Stimulated activated naive CD8-positive, alpha-beta T cell treated with anti-CD3 and anti-CD28 coated beads, Interleukin-15, Interleukin-2, amounts not matched to agents 100 ng/mL and 50 ng/mL, for 24 hours (primary cell): ENCODE measurements around the gene DNMBP.
A peak's percentile ranks its signal among the peaks of the same experiment; 100 is the strongest.

Experiments
- H3K27ac Mint-ChIP-seq: one replicate; pipeline ENCODE4 v1.8.0; 2021; ENCODE audit warnings: mild to moderate bottlenecking, mixed read lengths
- H3K27me3 Mint-ChIP-seq: one replicate; pipeline ENCODE4 v1.8.0; 2021; ENCODE audit warnings: mixed read lengths
- H3K36me3 Mint-ChIP-seq: one replicate; pipeline ENCODE4 v1.8.0; 2021; ENCODE audit warnings: low read depth, mixed read lengths
- H3K4me1 Mint-ChIP-seq: one replicate; pipeline ENCODE4 v1.8.0; 2021; ENCODE audit warnings: low read depth, mixed read lengths
- H3K4me3 Mint-ChIP-seq: one replicate; pipeline ENCODE4 v1.8.0; 2021; ENCODE audit warnings: mild to moderate bottlenecking, mixed read lengths
- H3K9me3 Mint-ChIP-seq: one replicate; pipeline ENCODE4 v1.8.0; 2021; ENCODE audit warnings: mixed read lengths

Gene DNMBP, protein sequence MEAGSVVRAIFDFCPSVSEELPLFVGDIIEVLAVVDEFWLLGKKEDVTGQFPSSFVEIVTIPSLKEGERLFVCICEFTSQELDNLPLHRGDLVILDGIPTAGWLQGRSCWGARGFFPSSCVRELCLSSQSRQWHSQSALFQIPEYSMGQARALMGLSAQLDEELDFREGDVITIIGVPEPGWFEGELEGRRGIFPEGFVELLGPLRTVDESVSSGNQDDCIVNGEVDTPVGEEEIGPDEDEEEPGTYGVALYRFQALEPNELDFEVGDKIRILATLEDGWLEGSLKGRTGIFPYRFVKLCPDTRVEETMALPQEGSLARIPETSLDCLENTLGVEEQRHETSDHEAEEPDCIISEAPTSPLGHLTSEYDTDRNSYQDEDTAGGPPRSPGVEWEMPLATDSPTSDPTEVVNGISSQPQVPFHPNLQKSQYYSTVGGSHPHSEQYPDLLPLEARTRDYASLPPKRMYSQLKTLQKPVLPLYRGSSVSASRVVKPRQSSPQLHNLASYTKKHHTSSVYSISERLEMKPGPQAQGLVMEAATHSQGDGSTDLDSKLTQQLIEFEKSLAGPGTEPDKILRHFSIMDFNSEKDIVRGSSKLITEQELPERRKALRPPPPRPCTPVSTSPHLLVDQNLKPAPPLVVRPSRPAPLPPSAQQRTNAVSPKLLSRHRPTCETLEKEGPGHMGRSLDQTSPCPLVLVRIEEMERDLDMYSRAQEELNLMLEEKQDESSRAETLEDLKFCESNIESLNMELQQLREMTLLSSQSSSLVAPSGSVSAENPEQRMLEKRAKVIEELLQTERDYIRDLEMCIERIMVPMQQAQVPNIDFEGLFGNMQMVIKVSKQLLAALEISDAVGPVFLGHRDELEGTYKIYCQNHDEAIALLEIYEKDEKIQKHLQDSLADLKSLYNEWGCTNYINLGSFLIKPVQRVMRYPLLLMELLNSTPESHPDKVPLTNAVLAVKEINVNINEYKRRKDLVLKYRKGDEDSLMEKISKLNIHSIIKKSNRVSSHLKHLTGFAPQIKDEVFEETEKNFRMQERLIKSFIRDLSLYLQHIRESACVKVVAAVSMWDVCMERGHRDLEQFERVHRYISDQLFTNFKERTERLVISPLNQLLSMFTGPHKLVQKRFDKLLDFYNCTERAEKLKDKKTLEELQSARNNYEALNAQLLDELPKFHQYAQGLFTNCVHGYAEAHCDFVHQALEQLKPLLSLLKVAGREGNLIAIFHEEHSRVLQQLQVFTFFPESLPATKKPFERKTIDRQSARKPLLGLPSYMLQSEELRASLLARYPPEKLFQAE (N-terminal part only)

DNA sequence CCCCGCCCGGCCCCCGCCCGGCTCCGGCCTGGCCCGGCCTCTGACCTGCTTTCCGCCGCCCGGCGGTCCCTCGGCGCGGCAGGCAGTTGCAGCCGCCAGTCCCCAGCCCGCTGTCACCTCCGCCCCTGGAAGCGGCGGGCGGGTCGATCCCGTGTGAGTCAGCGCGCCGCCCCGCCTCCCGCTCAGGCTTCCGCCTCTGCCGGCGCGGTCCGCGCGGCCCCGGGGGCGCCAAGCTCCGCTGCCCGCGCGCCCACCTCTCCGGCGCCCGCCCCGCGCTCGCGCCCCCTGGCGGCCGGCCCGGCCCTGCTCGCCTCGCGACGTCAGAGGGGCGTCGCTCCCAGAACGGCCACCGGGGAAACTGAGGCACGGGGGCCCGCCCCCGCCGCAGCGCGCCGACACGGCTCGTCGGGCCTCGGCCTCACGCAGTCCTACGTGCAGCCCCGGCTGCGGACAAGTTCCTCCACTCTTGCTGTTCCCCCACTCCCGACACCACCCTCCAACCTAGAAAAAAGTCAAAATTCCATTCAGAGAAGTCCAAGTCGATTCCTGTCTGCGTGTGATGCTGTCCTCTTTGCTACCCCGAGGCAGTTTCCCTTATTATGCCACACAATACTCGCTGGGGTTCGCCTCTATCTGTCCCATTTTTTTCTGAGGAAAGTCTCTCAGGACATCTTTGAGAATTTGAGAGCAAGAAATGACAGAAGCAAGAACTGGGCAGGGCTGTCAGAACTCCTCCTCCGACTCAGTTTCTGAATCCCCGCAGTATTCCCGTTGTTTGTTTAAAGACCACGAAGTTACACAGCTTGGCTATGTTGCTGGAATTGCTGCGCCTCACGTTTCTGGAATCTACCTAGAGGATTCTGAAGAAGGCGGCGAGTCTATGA lies at the start of gene DNMBP:
Gene DNMBP (minus strand): TSS at position 155 of the 884 bp plus-strand sequence. CDS start 37,823 bp downstream, outside the sequence.
- H3K27me3 Mint-ChIP-seq: peaks cover 6% of the 10 kb centered on the region
- H3K9me3 Mint-ChIP-seq: no peaks in the 10 kb centered on the region
- no peaks in the 10 kb centered on the region for H3K36me3 Mint-ChIP-seq
- H3K4me3 Mint-ChIP-seq: peak within 1 kb of the TSS; percentile 87
- H3K27ac Mint-ChIP-seq: peak within 1 kb of the TSS; percentile 81
- H3K4me1 Mint-ChIP-seq: peaks cover 67% of the 10 kb centered on the region

DNA sequence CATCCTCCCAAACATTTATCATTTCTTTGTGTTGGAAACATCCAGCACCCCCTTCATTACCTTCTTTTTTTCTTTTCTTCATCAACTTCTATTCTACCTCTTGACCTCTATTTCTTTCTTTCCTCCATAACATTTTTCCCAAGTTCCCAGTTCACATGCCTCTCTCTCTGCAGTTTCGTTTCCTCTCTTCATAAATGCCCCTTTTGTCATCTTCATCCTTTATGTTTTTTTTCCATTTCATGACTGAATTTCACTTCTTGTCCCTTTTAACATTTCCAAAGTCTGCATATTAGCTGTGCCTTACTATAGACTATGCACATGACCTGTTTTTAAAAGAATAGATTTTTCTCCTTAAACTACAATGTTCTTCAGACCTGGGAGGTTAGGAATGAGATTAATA lies 48.2 kb upstream of the DNMBP start:
- Mint-ChIP-seq H3K4me1 (no peaks in the 10 kb centered on the region), H3K36me3 (no peaks in the 10 kb centered on the region), H3K9me3 (no peaks in the 10 kb centered on the region), H3K27ac (no peak overlapping the region), H3K27me3 (peaks cover 8% of the 10 kb centered on the region), H3K4me3 (no peak overlapping the region)

DNA sequence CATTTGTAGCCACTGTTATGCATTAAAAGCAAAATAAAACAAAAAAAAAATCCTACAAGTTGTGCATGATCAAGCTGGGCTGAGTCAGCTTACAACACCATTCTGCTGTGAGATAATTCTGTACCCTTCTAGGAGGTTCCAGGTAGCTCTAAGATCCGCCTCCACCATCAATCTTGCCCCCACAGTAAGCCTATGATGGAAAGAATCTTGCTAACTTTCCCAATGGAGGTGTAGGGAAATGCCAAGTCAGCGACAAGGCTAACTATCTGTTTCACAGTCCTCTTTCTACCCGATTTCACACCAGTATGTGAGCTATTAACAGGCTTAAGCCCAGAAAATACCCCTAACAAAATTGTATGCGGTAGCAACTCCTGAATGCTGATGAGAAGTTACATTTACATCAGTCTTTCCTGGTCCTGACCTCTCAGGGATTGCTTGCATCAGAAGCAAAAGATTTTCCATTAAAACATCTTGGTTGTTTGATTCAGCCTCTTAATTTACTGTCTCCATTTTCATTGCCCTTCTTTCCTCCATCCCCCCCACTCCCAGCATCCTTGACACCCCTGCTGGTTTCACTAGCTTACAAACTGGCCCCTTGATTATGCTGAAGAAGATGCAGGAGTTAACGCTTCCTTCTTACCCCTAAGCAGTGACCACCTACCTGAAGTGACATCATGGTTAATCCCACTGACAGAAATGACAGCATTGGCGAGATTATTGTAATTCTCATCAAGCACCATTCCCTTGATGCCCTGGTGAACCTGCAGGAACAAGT lies 44.1 kb upstream of the DNMBP start:
- no peak overlapping the region for H3K27ac Mint-ChIP-seq
- H3K27me3 Mint-ChIP-seq: peaks cover 5% of the 10 kb centered on the region
- H3K36me3 Mint-ChIP-seq: no peaks in the 10 kb centered on the region
- H3K9me3 Mint-ChIP-seq: no peaks in the 10 kb centered on the region
- no peaks in the 10 kb centered on the region for H3K4me1 Mint-ChIP-seq
- no peak overlapping the region for H3K4me3 Mint-ChIP-seq

DNA sequence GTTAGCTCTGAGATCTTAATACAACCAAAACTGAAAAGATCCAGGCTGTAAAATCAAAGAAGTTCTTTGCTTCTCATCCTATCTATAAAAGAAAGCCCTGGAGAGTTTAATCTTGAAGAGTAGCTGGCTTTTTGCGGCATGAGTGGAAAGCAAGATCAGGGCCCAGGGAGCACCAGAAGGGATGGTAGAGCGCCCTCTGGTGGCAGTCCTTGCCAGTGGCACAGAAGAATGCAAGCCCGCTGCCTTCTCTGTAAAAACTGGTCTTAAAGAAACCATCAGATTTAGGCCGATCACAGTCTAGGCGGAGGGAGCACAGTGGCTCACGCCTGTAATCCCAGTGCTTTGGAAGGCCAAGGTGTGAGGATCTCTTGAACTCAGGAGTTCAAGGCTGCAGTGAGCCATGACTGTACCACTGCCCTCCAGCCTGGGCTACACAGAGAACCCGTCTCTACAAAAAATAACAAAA lies 36.3 kb upstream of the DNMBP start:
- H3K36me3 Mint-ChIP-seq: no peaks in the 10 kb centered on the region
- no peak overlapping the region for H3K27ac Mint-ChIP-seq
- H3K4me1 Mint-ChIP-seq: no peaks in the 10 kb centered on the region
- H3K9me3 Mint-ChIP-seq: no peaks in the 10 kb centered on the region
- H3K27me3 Mint-ChIP-seq: no peaks in the 10 kb centered on the region
- H3K4me3 Mint-ChIP-seq: no peak overlapping the region

DNA sequence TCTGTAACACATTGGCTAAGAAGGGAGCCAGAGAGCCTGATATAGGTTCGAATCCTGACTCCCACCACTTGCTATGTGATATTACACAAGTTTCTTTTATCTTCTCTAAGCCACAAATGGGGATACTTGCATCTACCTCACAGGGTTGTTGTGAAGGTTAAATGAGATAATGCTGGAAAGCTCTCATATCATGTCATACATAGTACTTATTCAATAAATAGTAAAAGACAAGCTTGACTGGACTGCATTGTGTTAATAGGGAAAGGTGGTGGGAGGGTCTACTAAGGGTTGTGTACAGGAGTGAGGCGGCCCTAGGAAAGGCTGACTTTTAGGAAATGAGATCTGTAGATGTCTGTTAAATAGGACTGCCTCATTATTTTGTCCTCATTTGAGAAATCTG lies 35.8 kb upstream of the DNMBP start:
- H3K36me3 Mint-ChIP-seq: no peaks in the 10 kb centered on the region
- H3K9me3 Mint-ChIP-seq: no peaks in the 10 kb centered on the region
- no peak overlapping the region for H3K4me3 Mint-ChIP-seq
- no peak overlapping the region for H3K27ac Mint-ChIP-seq
- H3K27me3 Mint-ChIP-seq: no peaks in the 10 kb centered on the region
- H3K4me1 Mint-ChIP-seq: no peaks in the 10 kb centered on the region

DNA sequence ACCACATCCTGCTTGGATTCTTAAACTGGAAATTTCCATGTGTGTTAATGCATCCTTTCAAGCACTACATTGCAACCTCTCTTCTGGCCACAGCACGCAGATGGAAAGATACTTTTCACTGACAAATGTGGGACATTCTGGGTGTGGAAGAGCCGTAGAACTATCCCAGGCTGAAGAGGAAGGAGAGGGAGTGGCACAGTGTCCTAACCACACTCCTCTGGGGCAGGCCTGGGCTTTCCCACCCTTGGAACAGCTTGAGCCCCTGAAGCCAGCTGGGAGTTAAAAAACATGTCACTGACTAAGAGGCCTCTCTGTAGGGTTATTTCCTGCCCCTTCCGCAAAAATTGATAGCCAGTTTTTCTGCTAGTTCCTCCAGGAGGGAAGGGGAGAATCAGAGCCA lies 34.0 kb upstream of the DNMBP start:
- no peaks in the 10 kb centered on the region for H3K36me3 Mint-ChIP-seq
- no peaks in the 10 kb centered on the region for H3K27me3 Mint-ChIP-seq
- H3K4me3 Mint-ChIP-seq: no peak overlapping the region
- no peak overlapping the region for H3K27ac Mint-ChIP-seq
- H3K4me1 Mint-ChIP-seq: no peaks in the 10 kb centered on the region
- no peaks in the 10 kb centered on the region for H3K9me3 Mint-ChIP-seq

DNA sequence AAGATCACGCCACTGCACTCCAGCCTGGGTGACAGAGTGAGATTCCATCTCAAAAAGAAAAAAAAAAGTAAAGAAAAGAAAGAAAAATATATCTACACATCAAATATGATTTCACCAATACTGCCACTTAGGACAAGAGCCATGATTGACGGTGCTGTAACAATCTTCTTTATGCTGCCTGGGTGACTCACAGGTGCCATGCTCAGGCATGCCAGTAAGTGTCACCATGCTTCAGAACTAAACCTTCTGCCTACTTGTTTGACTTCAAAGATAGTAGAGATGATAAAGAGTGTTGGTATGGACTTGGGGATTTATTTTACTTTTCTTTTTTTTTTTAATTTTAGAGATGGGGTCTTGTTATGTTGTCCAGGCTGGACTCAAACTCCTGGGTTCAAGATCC lies 33.6 kb upstream of the DNMBP start:
- Mint-ChIP-seq H3K36me3 (no peaks in the 10 kb centered on the region), H3K4me3 (no peak overlapping the region), H3K9me3 (no peaks in the 10 kb centered on the region), H3K27ac (no peak overlapping the region), H3K27me3 (no peaks in the 10 kb centered on the region), H3K4me1 (no peaks in the 10 kb centered on the region)

DNA sequence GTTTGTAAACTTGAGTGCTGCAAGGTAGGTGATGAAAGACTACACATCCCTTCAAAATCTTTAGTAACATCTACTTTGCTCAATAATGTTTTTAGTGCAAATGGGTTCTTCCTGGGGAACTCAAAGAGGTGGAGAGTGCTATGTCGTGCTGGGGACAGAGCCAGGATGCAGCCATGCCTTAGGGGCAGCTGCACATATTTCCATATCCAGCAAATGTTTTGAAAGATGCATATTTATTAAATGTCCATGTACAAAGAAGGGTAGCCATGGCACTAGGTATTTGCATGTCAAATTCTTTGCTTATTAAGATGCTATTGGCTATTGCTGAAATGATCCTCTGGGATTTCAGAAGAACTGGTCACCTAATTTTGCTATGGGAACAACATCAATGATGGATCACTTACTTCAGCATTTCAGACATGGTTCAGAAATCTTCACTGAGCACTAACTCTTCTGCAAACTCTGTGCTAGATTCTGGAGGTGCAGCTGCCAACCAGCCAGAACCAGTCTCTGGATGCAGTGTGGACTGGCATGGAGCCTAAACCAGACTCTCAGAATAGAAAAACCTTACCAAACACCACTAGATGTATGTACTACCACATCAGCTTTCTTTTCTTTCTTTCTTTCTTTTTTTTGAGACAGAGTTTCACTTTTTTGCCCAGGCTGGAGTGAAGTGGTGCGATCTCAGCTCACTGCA lies 31.7 kb upstream of the DNMBP start:
- H3K4me3 Mint-ChIP-seq: no peak overlapping the region

DNA sequence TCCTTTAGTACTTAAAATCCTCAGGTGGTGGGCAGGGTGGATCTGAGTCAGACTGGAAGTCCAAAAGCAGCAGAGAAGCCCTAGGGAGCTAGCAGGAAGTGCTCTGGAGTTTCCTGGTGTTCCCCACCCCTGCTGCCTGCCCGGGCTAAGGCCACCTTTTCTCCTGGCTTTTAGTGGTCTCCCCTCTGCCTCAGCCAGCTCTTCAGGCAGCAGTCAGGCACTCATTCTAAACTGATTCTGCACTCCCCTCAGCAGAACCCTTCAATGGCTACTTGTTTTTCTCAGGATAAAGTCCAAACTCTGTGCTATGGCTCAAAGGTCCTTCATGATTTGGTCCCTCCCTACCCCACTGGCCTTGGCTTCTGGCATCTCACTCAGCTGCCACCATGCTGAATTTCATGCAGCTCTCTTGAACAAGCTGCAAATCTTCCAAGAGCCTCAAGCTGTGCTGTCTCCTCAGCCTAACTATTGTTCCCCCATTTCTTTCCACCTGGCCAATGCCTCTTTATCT lies 28.9 kb upstream of the DNMBP start:
- H3K27me3 Mint-ChIP-seq: peaks cover 8% of the 10 kb centered on the region
- H3K27ac Mint-ChIP-seq: no peak overlapping the region
- no peaks in the 10 kb centered on the region for H3K4me1 Mint-ChIP-seq
- no peak overlapping the region for H3K4me3 Mint-ChIP-seq
- no peaks in the 10 kb centered on the region for H3K9me3 Mint-ChIP-seq
- H3K36me3 Mint-ChIP-seq: no peaks in the 10 kb centered on the region

More for the DNA sequence above, 31.7 kb upstream of the DNMBP start:
- peaks cover 7% of the 10 kb centered on the region for H3K27me3 Mint-ChIP-seq
- no peaks in the 10 kb centered on the region for H3K4me1 Mint-ChIP-seq
- no peak overlapping the region for H3K27ac Mint-ChIP-seq
- no peaks in the 10 kb centered on the region for H3K36me3 Mint-ChIP-seq
- no peaks in the 10 kb centered on the region for H3K9me3 Mint-ChIP-seq

DNA sequence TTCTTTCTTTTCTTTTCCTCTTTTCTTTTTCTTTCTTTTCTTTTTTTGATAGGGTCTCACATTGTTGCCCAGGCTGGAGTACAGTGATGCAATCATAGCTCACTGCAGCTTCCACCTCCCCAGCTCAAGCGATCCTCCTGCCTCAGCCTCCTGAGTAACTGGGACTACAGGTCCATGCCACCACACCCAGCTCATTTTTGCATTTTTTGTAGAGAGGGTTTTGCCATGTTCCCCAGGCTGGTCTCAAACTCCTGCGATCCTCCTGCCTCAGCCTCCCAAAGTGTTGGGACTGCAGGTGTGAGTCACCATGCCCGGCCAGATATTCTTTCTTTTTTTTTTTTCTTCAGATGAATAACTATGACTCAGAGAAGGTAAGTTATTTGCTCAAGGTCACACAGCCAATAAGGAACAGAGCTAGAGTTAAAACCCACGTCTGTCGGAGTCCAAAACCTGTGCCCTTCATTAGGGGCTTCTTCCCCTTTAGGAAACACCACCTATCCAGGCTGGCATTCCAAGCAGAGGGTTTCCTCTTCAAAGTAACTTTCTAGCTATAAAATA lies 28.1 kb upstream of the DNMBP start:
- H3K27me3 Mint-ChIP-seq: peaks cover 10% of the 10 kb centered on the region
- no peak overlapping the region for H3K27ac Mint-ChIP-seq
- H3K4me3 Mint-ChIP-seq: no peak overlapping the region
- no peaks in the 10 kb centered on the region for H3K4me1 Mint-ChIP-seq
- H3K36me3 Mint-ChIP-seq: no peaks in the 10 kb centered on the region
- no peaks in the 10 kb centered on the region for H3K9me3 Mint-ChIP-seq

DNA sequence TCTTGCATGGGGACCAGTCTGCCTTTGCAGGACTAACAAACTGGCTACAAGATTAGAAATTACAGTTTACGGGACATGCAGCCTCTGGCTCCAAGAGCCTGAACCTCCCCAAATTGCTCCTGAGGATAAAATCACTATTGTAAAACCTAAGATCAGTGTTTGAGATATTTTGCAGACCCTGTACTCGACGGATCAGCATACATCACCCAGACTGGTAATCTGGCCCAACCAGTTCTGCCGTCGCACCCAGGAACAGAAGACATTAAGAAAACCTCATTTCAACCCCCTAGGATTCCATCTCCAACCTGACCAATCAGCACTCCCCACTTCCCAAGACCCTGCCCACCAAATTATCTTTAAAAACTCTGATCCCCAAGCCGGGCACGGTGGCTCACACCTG lies 27.1 kb upstream of the DNMBP start:
- no peaks in the 10 kb centered on the region for H3K36me3 Mint-ChIP-seq

DNA sequence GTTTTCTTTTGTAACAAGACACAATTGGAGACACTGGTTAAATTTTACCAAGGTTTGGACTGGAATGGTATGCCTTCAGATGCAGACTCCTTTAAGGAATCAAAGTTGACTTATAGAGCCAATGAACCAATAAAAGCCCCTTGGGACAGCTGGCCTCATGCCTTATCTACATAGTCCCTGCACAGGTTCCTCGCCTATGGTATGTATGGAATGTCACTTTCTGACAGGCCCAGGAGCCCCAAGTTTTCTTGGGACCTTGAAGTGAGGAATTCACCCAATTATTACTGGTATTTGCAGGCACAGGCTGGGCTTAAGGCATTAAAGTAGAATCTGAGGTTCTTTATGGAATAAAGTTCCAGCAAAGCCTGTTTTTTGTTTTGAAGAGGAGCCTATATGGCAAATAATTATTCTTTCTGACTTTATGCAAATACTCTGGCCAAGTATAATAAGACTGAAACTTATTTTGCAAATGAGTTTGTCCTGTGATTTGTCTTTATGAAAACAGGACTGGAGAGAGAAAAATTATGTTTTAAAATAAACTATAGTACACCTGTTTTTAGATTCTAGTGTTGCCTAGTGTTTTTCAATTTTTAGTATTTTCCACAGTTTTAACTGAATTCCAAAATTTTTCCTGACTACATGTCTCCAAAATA lies 24.1 kb upstream of the DNMBP start:
- Mint-ChIP-seq H3K4me3 (no peak overlapping the region), H3K27ac (no peak overlapping the region), H3K27me3 (peaks cover 10% of the 10 kb centered on the region), H3K9me3 (no peaks in the 10 kb centered on the region), H3K36me3 (no peaks in the 10 kb centered on the region), H3K4me1 (no peaks in the 10 kb centered on the region)

More for the DNA sequence above, 27.1 kb upstream of the DNMBP start:
- Mint-ChIP-seq H3K4me3 (no peak overlapping the region), H3K27ac (no peak overlapping the region), H3K9me3 (no peaks in the 10 kb centered on the region), H3K27me3 (peaks cover 10% of the 10 kb centered on the region), H3K4me1 (no peaks in the 10 kb centered on the region)
